HepG2 (cell line): Measurements from ENCODE around the gene TTC6. TPM values are rescaled to one million over a fixed set of nuclear protein-coding genes. Genes with fewer than 3 reads are reported as not detected.

Experiments
- DZIP1 ChIP-seq: sonication (generic); formaldehyde crosslinking; IDR thresholded peaks from 2 replicates; pipeline ENCODE4 v1.5.0; 2020; ENCODE audit warnings: mild to moderate bottlenecking, missing genetic modification reagents
- HIVEP1 ChIP-seq: sonication (generic); formaldehyde crosslinking; IDR thresholded peaks from 2 replicates; pipeline ENCODE4 v1.4.0; 2020; ENCODE audit warnings: mild to moderate bottlenecking, missing genetic modification reagents
- IKZF4 ChIP-seq: sonication (generic); formaldehyde crosslinking; IDR thresholded peaks from 2 replicates; pipeline ENCODE4 v1.5.1; 2020; ENCODE audit warnings: borderline replicate concordance, mild to moderate bottlenecking, low read depth, missing genetic modification reagents; ENCODE audit errors: not compliant biosample characterization
- NCOA1 ChIP-seq: sonication (generic); formaldehyde crosslinking; IDR thresholded peaks from 2 replicates; pipeline ENCODE4 v1.9.0; 2021; ENCODE audit warnings: missing genetic modification reagents
- PAWR ChIP-seq: sonication (generic); formaldehyde crosslinking; IDR thresholded peaks from 2 replicates; pipeline ENCODE4 v1.4.0; 2020; ENCODE audit warnings: missing genetic modification reagents, mild to moderate bottlenecking, borderline replicate concordance
- RBFOX2 ChIP-seq: fragments of 200-400 bp; formaldehyde crosslinking; IDR thresholded peaks from 2 replicates; pipeline ENCODE4 v1.6.1; 2017; ENCODE audit warnings: low read depth, mild to moderate bottlenecking, low read length
- ZBTB38 ChIP-seq: sonication (generic); formaldehyde crosslinking; IDR thresholded peaks from 2 replicates; pipeline ENCODE4 v1.5.1; 2020; ENCODE audit warnings: mild to moderate bottlenecking, missing genetic modification reagents
- ZNF274 ChIP-seq: sonication (generic); formaldehyde crosslinking; IDR thresholded peaks from 2 replicates; pipeline ENCODE4 v1.5.1; 2020; ENCODE audit warnings: mild to moderate bottlenecking, missing genetic modification reagents
- ZNF44 ChIP-seq: sonication (generic); formaldehyde crosslinking; IDR thresholded peaks from 2 replicates; pipeline ENCODE4 v1.5.1; 2020; ENCODE audit warnings: mild to moderate bottlenecking, missing genetic modification reagents
- ZNF558 ChIP-seq: sonication (generic); formaldehyde crosslinking; IDR thresholded peaks from 2 replicates; pipeline ENCODE4 v1.9.0; 2022; ENCODE audit warnings: mild to moderate bottlenecking, missing genetic modification reagents, borderline replicate concordance
- ZNF570 ChIP-seq: sonication (generic); formaldehyde crosslinking; IDR thresholded peaks from 2 replicates; pipeline ENCODE4 v1.4.0; 2020; ENCODE audit warnings: mild to moderate bottlenecking, missing genetic modification reagents, borderline replicate concordance
- ZNF746 ChIP-seq: sonication (generic); formaldehyde crosslinking; IDR thresholded peaks from 2 replicates; pipeline ENCODE4 v1.8.0; 2022; ENCODE audit warnings: mild to moderate bottlenecking, missing genetic modification reagents
- ZSCAN22 ChIP-seq: sonication (generic); formaldehyde crosslinking; IDR thresholded peaks from 2 replicates; pipeline ENCODE4 v1.4.0; 2020; ENCODE audit warnings: mild to moderate bottlenecking, missing genetic modification reagents
- polyA plus RNA-seq, 8 experiments: library from polyadenylated mRNA; depleted of rRNA in 3 of 8; stranded (reverse) in 7 of 8; unstranded in 1 of 8; fragments of >200 nt; fragmentation: Illumina TruSeq in 4 of 8; extraction: Trizol in 4 of 8; gene quantifications; 2 replicates each; pipeline versions ENCODE4 v1.2.1 to v1.2.3, GENCODE V29; 2011 to 2016; ENCODE audit warnings: low read depth in 4 of 8, missing spikeins in 1 of 8, mixed read lengths in 1 of 8; ENCODE audit not compliant: insufficient read depth in 1 of 8
- total RNA-seq, 5 experiments: library from RNA; depleted of rRNA; stranded (reverse); fragments of >200 nt; fragmentation: Illumina TruSeq; extraction: Trizol; gene quantifications; 2 replicates each; pipeline ENCODE4 v1.2.3, GENCODE V29; 2016; ENCODE audit warnings: low read depth in 1 of 5
- TF ChIP-seq, protein P1 (sequence below), 2 experiments: sonication (generic) in 1 of 2; formaldehyde crosslinking in 1 of 2; IDR thresholded peaks; 2 replicates each; pipeline versions ENCODE4 v1.6.1 to v1.9.0; 2014 to 2022; ENCODE audit warnings: antibody characterized with exemption in 1 of 2, borderline replicate concordance in 1 of 2, inconsistent platforms in 1 of 2, low read depth in 1 of 2, missing genetic modification reagents in 1 of 2
- TF ChIP-seq, protein P2 (sequence below): sonication (generic); formaldehyde crosslinking; IDR thresholded peaks from 2 replicates; pipeline ENCODE4 v1.4.0; 2020; ENCODE audit warnings: missing genetic modification reagents

The TTC6 gene
- total and polyA plus RNA-seq, 2 of the 13 experiments (the other 11 are each of a cell fraction or from before 2014, with no cell fraction given): 9.3 to 27.4 TPM

- peak; percentile 56; the same call in 1 of the 2 replicates for TF ChIP-seq ZBTB38 (CRISPR knock-in tag)
- TF ChIP-seq ZNF570: no peak
- TF ChIP-seq, protein P1, sequence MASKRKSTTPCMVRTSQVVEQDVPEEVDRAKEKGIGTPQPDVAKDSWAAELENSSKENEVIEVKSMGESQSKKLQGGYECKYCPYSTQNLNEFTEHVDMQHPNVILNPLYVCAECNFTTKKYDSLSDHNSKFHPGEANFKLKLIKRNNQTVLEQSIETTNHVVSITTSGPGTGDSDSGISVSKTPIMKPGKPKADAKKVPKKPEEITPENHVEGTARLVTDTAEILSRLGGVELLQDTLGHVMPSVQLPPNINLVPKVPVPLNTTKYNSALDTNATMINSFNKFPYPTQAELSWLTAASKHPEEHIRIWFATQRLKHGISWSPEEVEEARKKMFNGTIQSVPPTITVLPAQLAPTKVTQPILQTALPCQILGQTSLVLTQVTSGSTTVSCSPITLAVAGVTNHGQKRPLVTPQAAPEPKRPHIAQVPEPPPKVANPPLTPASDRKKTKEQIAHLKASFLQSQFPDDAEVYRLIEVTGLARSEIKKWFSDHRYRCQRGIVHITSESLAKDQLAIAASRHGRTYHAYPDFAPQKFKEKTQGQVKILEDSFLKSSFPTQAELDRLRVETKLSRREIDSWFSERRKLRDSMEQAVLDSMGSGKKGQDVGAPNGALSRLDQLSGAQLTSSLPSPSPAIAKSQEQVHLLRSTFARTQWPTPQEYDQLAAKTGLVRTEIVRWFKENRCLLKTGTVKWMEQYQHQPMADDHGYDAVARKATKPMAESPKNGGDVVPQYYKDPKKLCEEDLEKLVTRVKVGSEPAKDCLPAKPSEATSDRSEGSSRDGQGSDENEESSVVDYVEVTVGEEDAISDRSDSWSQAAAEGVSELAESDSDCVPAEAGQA (IDR thresholded peaks at IDR 0.05; ENCODE audit: low read depth): peak; percentile 46; the same call in 1 of the 2 replicates
- TF ChIP-seq, protein P1 (CRISPR knock-in tag; IDR thresholded peaks at IDR 0.05; ENCODE audit: borderline replicate concordance): no peak
- 0 out of 2 replicates have a peak, but pooled peaks have one; percentile 5 for TF ChIP-seq DZIP1 (CRISPR knock-in tag)
- TF ChIP-seq ZNF44 (CRISPR knock-in tag): no peak
- peak; percentile 4 for TF ChIP-seq IKZF4 (CRISPR knock-in tag)
- TF ChIP-seq ZNF558: peak; percentile 64; the same call in 1 of the 2 replicates
- TF ChIP-seq PAWR (CRISPR knock-in tag): 0 out of 2 replicates have a peak, but pooled peaks have one; percentile 49
- 0 out of 2 replicates have a peak, but pooled peaks have one; percentile 17 for TF ChIP-seq RBFOX2
- TF ChIP-seq HIVEP1 (CRISPR knock-in tag): no peak
- TF ChIP-seq NCOA1 (CRISPR knock-in tag): no peak
- TF ChIP-seq ZNF746 (CRISPR knock-in tag): peak; percentile 42; the same call in 1 of the 2 replicates
- peak; percentile 49; the same call in 1 of the 2 replicates for TF ChIP-seq ZNF274 (CRISPR knock-in tag)
- TF ChIP-seq, protein P2, sequence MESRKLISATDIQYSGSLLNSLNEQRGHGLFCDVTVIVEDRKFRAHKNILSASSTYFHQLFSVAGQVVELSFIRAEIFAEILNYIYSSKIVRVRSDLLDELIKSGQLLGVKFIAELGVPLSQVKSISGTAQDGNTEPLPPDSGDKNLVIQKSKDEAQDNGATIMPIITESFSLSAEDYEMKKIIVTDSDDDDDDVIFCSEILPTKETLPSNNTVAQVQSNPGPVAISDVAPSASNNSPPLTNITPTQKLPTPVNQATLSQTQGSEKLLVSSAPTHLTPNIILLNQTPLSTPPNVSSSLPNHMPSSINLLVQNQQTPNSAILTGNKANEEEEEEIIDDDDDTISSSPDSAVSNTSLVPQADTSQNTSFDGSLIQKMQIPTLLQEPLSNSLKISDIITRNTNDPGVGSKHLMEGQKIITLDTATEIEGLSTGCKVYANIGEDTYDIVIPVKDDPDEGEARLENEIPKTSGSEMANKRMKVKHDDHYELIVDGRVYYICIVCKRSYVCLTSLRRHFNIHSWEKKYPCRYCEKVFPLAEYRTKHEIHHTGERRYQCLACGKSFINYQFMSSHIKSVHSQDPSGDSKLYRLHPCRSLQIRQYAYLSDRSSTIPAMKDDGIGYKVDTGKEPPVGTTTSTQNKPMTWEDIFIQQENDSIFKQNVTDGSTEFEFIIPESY (CRISPR knock-in tag): peak; percentile 91; the same call in 1 of the 2 replicates
- TF ChIP-seq ZSCAN22: 0 out of 2 replicates have a peak, but pooled peaks have one; percentile 31
These were observed 11.0 kb upstream of the TTC6 start (continued) for GRCh38 chr14:37584211-37585100.
